A673 (cell line): ENCODE measurements around the gene SDE2. TPM values are rescaled to one million over a fixed set of nuclear protein-coding genes. Genes with fewer than 3 reads are reported as not detected.

Experiments used
- BruUV-seq: library from RNA; stranded (reverse); fragments of 400-500 nt; replicated peaks from 2 replicates; lab custom pipeline; 2021; lab: Mats Ljungman, UMichigan
- CTCF ChIA-PET: fragments of 300-600 bp; sonication (Branson Sonifier 250); formaldehyde crosslinking; loops from one replicate; lab custom pipeline; 2022; ENCODE audit warnings: antibody characterized with exemption; lab: Charles Lee
- POLR2A ChIA-PET: fragments of 300-600 bp; sonication (Branson Sonifier 250); formaldehyde crosslinking; loops from one replicate; lab custom pipeline; 2022; ENCODE audit warnings: antibody characterized with exemption; ENCODE audit not compliant: low non-redundant PET; lab: Charles Lee
- DNase-seq: peaks from one replicate; pipeline ENCODE4 v3.0.0-alpha.2; 2015; ENCODE audit warnings: low spot score
- H3K27ac ChIP-seq: fragments of 200-600 bp; sonication (generic); 2 replicates; pipeline ENCODE4 v1.5.1; 2016; ENCODE audit warnings: mixed run types, low read depth, mild to moderate bottlenecking, mixed read lengths, antibody characterized with exemption, low read length; ENCODE audit not compliant: poor library complexity, severe bottlenecking
- H3K27me3 ChIP-seq: fragments of 200-600 bp; sonication (generic); replicated peaks from 2 replicates; pipeline ENCODE4 v1.6.1; 2017; ENCODE audit warnings: mixed run types, low read depth, mild to moderate bottlenecking, mixed read lengths, antibody characterized with exemption, low read length; ENCODE audit not compliant: insufficient read depth, poor library complexity
- H3K36me3 ChIP-seq: fragments of 200-600 bp; sonication (generic); 2 replicates; pipeline ENCODE4 v1.6.1; 2016; ENCODE audit warnings: mixed run types, mild to moderate bottlenecking, mixed read lengths, antibody characterized with exemption, low read length; ENCODE audit not compliant: insufficient read depth, poor library complexity, severe bottlenecking
- H3K4me1 ChIP-seq: fragments of 200-600 bp; sonication (generic); 2 replicates; pipeline ENCODE4 v1.6.1; 2017; ENCODE audit warnings: mixed run types, mild to moderate bottlenecking, mixed read lengths, antibody characterized with exemption, low read length; ENCODE audit not compliant: insufficient read depth, poor library complexity, severe bottlenecking
- H3K4me3 ChIP-seq: fragments of 200-600 bp; sonication (generic); 2 replicates; pipeline ENCODE4 v1.5.1; 2016; ENCODE audit warnings: low read depth, mixed run types, mild to moderate bottlenecking, mixed read lengths, low read length; ENCODE audit not compliant: poor library complexity, severe bottlenecking
- H3K9me3 ChIP-seq: fragments of 200-600 bp; sonication (generic); 2 replicates; pipeline ENCODE4 v1.6.1; 2016; ENCODE audit warnings: mixed run types, low read depth, mild to moderate bottlenecking, mixed read lengths, antibody characterized with exemption, low read length; ENCODE audit not compliant: poor library complexity, severe bottlenecking
- EZH2 ChIP-seq: fragments of 200-600 bp; sonication (generic); IDR thresholded peaks from 2 replicates; pipeline ENCODE4 v1.6.1; 2017; ENCODE audit warnings: borderline replicate concordance, low read depth, mild to moderate bottlenecking, mixed read lengths, antibody characterized with exemption, low read length; ENCODE audit not compliant: poor library complexity, severe bottlenecking
- intact Hi-C: fragments of 100-400 bp; cut with micrococcal nuclease; formaldehyde crosslinking; loops from one replicate; pipeline ENCODE4 v1.10.0; 2022; ENCODE audit not compliant: unreplicated experiment
- total RNA-seq: library from RNA; stranded (reverse); gene quantifications from 2 replicates; pipeline ENCODE4 v1.2.3, GENCODE V29; 2021
- TF ChIP-seq, protein P1 (sequence below): fragments of 300-800, 200-600 bp; sonication (generic); conservative IDR thresholded peaks from 2 replicates; pipeline ENCODE4 v1.5.1; 2017; ENCODE audit warnings: low read depth, mild to moderate bottlenecking, antibody characterized with exemption, low read length, moderate library complexity, mixed read lengths

The SDE2 gene
- total RNA-seq, 1 experiment from 2014 or later = 26.7 TPM

DNA sequence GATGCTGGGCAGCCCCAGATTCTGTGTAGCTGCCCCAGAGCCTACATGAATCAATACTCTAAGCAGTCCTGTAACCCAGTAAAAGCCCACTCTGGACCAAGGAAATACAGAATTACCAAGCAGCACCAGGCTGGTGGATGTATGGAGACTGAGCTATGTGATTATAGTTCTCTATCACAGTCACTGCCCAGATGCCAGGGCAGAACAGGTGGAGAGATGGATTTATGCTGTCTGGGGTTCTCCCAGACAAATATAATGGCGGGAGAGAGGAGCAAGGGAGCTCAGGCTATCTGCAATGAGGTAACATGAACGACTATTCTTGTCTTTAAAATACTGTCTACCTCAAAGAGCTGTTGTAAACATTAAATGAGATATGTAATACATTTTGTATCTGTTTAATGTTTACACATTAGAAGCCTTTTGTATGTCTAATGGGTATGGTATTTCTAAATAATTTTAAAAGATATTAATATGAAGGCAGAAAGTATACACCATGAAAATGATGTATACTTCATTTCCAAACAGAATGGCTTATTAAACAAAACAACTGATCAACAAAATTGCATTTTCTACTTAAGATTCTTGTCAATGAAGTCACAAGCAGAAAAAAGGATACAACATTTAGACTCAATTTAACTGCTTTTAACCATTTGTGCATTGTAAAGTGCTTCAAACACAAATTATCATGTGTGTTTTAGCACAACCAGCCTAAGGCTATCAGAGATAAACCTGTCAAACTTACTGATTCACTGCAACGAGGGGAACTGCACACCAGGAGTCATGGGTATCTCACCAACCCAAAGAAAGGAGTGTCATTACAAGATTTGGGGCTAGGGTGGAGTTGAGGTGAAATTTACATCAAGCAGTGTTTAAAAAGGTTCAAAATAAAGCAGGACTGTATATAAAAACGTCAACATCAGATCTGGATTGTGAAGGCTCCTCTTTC lies 3.0 kb downstream of the SDE2 start:
- no TSS peak for BruUV-seq
- Histone ChIP-seq H3K4me3 (no peak overlapping the region), H3K4me1 (peaks cover 27% of the 10 kb centered on the region), H3K27me3 (no peaks in the 10 kb centered on the region), H3K9me3 (no peaks in the 10 kb centered on the region), H3K27ac (no peak overlapping the region), H3K36me3 (peaks cover 35% of the 10 kb centered on the region)
- intact Hi-C loops = loop anchor here (5.0 kb wide), 1 partner anchor 126 kb away; no protein-coding TSS in a partner anchor
- CTCF ChIA-PET = no interaction called here
- DNase-seq = no peak
- TF ChIP-seq EZH2 = no peak
- TF ChIP-seq, protein P1, sequence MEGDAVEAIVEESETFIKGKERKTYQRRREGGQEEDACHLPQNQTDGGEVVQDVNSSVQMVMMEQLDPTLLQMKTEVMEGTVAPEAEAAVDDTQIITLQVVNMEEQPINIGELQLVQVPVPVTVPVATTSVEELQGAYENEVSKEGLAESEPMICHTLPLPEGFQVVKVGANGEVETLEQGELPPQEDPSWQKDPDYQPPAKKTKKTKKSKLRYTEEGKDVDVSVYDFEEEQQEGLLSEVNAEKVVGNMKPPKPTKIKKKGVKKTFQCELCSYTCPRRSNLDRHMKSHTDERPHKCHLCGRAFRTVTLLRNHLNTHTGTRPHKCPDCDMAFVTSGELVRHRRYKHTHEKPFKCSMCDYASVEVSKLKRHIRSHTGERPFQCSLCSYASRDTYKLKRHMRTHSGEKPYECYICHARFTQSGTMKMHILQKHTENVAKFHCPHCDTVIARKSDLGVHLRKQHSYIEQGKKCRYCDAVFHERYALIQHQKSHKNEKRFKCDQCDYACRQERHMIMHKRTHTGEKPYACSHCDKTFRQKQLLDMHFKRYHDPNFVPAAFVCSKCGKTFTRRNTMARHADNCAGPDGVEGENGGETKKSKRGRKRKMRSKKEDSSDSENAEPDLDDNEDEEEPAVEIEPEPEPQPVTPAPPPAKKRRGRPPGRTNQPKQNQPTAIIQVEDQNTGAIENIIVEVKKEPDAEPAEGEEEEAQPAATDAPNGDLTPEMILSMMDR = no peak
- POLR2A ChIA-PET = interaction anchor here (0.5 kb wide), 1 partner anchor 343 kb away, joined by 7 read pairs; the partner anchor contains the start of gene ENAH

DNA sequence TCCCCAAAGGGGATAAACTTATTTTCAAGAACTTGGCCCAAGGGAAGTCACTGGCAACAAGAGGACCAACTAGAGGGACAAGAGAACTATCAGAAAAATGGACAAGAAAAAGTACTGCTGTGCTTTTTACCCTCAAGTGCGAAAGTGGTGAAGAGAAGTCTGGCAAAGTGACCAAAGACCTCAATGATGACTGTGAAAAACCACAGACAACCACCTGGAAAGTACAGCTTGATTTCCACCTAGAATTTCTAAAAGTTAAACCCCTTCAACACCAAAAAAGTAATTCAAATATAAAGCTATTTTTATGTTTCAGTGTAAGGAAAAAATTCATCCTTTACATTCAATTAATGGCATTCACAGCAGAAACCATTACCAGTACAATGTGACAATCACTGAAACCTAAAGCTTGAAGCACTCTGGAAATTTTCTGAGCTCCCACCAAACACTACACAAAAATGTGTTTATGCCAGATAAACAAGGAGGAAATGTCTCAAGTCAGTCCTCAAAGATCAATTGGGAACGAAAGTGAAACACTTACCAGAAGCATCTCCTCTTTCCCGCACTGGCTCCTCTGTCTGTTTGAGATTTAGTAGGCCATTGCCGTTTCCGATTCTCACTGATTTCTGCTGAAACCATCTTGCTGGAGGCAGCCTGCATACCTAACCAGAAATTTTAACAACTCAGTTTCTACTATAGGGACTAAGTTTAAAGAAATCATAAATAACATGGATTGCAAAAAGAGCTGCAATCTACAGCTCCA lies 8.3 kb downstream of the SDE2 start:
- intact Hi-C loops = no loop called here
- Histone ChIP-seq H3K27ac (no peak overlapping the region), H3K4me3 (no peak overlapping the region), H3K27me3 (no peaks in the 10 kb centered on the region), H3K36me3 (peaks cover 81% of the 10 kb centered on the region), H3K9me3 (no peaks in the 10 kb centered on the region), H3K4me1 (no peaks in the 10 kb centered on the region)
- BruUV-seq = no TSS peak
- TF ChIP-seq, protein P1 = no peak
- no peak for TF ChIP-seq EZH2
- ChIA-PET POLR2A (no interaction called here), CTCF (interaction anchor here (0.6 kb wide), 1 partner anchor 547 kb away, joined by 3 read pairs; no protein-coding TSS in a partner anchor)
- DNase-seq = no peak
